Umbilical cord (tissue), 2 donors: ENCODE results near the gene EDARADD. TPM values are rescaled to one million over a fixed set of nuclear protein-coding genes. Genes with fewer than 3 reads are reported as not detected.
"Not testable (repeated sequence)": the region's sequence is repeated elsewhere in the genome, so short reads cannot be mapped to it uniquely, and the experiment has no call there.

ENCODE experiments used
- DNase-seq: peaks from one replicate; pipeline ENCODE4 v3.0.0-alpha.2; 2015; ENCODE audit warnings: low spot score
- total RNA-seq: library from RNA; depleted of rRNA; stranded (reverse); fragments of >200 nt; gene quantifications from one replicate; pipeline ENCODE4 v1.2.3, GENCODE V29; 2014; ENCODE audit warnings: low replicate concordance; ENCODE audit not compliant: insufficient read depth

EDARADD gene
- total RNA-seq, 1 donor from 2014 or later, result 5.3 TPM

DNA sequence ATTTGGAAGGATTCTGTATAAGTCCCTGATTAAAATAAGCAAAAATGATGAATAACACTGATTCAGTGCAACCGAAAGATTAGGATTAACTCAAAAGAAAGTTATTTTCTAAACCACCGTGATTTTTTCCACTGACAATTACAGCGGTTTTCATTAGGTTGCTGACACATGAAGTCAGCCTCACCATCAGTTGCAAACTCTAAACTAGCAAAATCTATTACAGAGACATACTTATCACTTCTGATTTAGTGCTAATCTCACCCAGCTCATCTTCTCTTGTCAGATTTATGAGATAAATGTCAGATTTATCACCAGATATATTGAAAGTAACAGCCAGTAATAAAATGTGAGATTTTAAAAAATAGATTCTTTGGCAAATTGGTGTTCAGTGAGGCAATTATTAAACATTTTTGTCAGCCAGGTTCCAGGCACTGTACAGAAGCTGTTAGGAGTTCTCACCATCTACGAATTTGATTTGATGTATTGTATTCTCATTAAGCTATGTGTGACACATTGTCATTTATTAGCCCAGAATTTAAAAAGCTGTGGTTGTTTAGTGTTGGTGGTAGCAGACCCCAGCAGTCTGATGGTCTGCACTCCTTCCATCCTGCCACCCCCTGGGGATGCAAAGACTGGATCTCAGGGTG lies 92.4 kb downstream of the EDARADD start:
- DNase-seq, result no peak

DNA sequence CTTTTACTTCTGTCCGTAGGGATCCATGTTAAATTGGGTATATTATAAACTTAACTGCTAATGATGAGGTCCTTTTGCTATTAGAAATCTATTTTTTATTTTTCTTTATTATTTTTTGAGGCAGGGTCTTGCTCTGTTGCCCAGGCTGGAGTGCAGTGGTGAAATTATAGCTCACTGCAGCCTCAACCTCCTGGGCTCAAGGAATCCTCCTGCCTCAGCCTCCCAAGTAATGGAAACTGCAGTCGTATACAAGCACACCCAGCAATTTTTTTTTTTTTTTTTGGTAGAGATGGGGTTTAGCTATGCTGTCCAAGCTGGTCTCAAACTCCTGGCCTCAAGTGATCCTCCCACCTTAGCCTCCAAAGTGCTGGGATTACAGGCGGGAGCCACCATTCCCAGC lies 95.1 kb downstream of the EDARADD start:
- not testable (repeated sequence) for DNase-seq

DNA sequence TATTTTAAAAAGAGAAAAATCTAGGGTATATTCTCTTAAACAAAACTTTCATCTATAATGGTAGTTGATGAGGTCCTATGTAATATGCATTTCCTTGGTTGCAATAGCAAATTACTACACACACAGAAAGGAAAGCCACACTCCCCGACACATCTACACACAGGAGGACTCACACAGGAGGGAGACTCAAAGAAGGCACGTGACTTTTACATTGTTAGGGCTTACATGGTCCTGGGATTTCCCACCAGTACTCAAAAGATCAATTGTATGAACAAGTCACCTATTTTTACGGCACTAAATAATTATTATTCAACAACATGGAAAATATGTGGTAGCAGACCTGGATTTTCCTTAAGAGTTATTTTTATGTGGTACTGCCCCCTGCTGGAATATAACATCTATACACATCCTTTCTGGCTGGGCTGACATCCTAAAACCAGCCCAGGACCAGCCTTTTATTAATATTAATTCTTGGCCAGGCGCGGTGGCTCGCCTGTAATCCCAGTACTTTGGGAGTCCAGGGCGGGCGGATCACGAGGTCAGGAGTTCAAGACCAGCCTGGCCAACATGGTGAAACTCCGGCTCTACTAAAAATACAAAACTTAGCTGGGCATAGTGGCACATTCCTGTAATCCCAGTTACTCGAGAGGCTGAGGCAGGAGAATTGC lies 95.8 kb downstream of the EDARADD start:
- peak; percentile 72 for DNase-seq

DNA sequence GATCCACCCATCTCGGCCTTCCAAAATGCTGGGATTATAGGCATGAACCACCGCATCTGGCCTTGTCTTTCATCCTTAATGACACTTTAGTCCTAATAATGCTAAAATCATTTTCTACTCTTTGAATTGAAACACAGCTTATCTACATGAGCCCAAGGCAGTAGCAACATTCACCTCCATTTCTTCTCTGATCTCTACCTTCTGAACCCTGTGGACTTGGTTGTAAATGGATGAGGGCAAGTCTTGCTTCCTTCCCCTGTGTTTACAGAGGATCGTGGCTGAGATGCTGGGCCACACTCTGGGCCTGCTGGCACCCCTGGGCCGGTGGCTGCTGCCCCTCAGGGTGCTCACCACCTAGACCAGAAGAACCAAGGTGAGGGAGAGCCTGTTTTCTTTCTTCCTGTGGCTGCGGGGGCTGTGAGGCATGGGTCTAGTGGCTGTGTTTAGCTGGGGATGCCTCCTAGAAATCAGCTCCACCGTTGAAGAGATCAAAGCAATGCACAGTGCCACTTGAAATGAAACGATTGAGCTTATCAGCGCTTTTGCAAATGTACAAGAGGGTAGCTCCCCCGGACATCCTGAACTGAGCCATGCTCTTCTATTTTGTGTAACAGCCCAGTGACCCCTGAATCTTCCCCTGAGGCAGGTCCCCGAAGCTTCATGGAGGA lies 97.5 kb downstream of the EDARADD start:
- DNase-seq, result no peak

DNA sequence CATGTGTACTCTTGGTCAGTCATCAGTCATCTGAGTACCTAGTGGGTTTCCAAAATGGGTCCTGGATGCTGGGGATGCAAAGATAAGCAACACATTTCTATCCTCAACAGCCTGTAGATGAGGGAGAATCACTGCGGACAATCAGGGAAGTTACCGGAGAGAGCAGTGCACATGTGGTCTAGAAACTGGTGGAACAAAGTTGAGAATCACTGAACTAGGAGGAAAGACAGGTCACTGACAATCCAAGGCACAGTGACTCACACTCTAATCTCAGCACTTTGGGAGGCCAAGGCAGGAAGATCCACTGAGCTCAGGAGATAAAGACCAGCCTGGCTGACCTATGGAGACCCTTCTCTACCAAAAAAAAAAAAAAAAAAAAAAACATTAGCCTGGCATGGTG lies 98.3 kb downstream of the EDARADD start:
- no peak for DNase-seq

DNA sequence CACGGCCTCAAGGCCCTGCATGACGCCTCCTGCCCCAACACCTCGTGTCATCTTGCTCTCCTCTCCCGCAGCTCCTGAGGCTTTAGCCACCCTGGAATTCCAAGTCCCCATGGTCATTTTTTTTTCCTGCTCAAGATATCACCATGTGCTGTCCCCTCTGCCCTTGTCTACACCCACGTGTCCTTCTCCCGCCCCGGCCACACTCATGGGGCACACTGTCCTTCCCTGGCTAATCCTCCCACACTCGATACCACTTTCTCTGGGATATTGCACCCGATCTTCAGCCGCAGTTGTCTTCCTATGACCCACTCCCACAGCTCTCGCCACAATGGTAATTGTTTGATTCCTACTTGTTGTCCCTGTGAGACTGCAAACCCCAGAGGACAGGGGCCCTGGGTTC lies 100.0 kb downstream of the EDARADD start:
- no peak for DNase-seq

DNA sequence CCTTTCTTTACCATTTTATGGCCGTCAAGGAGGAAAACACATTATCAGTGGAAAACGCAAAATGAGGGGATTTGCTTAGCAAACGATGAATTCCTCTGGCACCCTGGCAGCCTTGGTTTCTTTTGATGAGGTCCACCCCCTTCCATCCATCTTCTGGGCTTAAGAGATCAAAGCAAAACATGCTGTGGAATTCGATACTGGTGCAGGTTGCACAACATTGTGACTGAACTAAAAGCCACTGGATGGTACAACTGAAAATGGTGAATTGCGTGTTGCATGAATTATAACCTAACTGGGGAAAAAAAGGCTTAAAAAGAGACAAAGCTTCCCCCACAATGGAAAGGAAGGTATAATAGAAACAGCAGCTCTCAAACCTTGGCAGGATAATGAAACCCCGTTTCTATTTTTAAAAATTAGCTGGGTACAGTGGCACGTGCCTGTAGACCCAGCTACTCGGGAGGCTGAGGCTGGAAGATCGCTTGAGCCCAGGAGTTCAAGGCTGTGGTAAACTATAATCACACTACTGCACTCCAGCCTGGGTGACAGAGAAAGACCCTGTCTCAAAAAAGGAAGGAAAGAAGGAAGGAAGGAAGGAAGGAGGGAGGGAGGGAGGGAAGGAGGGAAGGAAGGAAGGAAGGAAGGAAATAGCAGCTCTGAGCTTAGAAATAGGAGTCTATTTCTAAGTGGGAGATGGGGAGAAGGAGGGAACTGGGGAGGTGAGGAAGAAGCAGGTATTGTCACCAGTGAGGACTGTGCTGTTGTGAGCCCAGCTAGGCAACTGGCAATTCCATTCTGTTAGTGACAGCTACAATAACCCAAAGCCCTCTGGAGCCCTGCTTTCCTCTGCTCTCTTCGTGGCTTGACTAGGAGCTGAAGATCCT lies 100.7 kb downstream of the EDARADD start:
- peak; percentile 56 for DNase-seq

DNA sequence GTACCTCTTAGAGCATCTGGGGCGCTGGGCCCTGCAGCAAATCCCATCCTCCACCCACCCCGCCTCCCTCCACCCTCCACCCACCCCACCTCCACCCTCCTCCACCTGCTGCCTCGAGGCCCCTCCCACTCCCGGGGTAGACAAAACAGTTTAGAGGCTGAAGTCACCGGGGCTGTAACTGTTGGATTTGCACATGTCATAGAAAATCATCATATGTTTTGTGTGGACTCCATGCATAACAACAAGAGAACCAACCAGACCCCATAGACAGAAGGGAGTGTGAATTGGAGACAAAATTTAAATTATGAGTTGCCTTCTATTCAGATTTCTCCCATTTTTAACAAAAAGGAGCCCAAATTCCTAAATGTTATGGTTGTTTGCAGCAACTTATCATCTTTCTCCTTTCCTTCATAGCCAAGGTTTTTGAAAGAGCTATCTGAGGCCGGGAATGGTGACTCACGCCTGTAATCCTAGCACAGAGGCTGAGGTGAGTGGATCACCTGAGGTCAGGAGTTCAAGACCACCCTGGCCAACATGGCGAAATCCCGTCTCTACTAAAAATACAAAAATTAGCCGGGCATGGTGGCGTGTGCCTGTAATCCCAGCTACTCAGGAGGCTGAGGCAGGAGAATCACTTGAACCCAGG lies 101.5 kb downstream of the EDARADD start:
- peak; percentile 50 for DNase-seq

DNA sequence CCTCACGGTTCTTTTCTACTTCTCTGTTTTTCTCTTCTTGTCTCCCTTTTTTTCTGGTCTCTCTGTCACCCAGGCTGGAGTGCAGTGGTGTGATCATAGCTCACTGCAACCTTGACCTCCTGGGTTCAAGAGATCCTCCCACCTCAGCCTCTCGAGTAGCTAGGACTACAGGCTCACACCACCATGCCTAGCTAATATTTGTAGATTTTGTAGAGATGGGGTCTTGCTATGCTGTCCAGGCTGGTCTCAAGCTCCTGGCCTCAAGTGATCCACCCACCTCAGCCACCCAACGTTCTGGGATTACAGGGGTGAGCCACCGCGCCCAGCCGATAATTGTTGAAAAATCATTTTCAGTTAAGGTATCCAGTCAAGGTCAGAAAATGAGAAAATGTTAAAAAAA lies 103.8 kb downstream of the EDARADD start:
- no peak for DNase-seq

DNA sequence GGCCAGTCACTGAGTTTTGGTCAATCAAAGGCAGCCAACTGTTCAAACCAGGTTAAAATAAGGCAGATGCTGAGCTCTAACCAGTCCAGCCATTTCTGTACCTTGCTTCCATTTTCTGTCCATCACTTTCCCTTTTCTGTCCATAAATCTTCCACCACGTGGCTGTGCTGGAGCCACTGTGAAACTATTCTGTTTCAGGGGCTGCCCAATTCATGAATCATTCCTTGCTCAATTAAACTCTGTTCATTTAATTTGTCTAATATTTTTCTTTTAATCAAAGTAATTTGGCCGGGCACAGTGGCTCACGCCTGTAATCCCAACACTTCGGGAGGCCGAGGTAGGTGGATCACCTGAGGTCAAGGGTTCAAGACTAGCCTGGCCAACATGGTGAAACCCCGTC lies 107.0 kb downstream of the EDARADD start:
- no peak for DNase-seq

DNA sequence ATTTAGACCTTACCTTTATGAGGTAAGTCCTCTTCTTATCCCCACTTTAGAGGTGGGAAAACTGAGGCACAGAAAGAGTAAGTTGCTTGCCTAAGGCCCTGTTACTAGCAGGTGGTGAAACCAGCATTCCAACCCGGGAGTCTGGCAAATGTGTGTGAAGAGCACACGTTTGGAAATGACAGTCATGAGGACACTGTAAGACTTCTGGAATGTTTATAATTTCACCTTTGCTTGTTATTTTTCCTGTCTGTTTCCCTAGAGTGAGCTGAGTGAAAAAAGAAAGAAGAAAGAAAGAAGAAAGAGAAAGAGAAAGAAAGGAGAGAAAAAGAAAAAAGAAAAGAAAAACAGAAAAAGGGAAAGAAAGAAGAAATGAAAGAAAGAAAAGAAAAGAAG lies 108.5 kb downstream of the EDARADD start:
- DNase-seq, result no peak

DNA sequence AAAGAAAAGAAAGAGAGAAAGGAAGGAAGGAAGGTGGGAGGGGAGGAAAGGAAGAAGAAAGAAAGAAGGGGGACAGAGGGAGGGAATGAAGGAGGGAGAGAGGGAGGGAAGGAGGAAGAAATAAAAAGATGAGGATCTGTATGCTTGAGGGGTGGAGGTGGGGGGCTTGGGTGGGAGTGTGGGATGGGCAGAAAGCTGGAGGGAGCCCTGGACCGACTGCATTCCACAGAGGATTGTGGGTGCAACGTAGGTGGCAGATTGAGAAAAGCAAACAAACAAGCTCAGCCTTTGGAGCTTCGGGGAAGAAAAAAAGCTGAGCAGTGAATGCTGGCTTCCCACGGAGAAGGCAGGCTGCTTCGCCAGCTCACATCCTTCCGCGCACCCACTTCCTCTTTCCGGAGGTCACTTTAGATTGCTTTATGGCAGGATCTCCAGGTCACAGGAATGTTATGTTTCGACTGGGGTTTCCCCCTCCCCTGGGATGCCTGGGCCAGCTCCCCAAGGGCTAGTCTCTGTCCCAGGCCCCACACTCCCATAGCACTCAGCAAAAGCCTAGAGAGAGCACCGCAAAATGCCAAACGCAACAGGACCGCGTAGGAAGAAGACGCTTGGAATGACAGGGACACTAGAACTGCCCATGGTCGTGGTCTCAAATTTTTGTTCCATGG lies 109.0 kb downstream of the EDARADD start:
- peak; percentile 77 for DNase-seq

DNA sequence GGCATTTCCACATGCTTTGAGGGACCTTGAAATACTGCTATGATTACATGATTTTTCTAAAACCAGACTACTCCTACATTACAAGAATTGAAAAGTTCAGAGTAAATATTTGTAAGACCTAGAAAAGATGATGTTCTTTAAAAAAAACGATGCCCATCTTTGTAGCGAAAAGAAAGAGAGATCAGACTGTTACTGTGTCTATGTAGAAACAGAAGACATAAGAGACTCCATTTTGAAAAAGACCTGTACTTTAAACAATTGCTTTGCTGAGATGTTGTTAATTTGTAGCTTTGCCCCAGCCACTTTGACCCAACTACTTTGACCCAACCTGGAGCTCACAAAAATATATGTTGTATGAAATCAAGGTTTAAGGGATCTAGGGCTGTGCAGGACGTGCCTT lies 110.3 kb downstream of the EDARADD start:
- not testable (repeated sequence) for DNase-seq

DNA sequence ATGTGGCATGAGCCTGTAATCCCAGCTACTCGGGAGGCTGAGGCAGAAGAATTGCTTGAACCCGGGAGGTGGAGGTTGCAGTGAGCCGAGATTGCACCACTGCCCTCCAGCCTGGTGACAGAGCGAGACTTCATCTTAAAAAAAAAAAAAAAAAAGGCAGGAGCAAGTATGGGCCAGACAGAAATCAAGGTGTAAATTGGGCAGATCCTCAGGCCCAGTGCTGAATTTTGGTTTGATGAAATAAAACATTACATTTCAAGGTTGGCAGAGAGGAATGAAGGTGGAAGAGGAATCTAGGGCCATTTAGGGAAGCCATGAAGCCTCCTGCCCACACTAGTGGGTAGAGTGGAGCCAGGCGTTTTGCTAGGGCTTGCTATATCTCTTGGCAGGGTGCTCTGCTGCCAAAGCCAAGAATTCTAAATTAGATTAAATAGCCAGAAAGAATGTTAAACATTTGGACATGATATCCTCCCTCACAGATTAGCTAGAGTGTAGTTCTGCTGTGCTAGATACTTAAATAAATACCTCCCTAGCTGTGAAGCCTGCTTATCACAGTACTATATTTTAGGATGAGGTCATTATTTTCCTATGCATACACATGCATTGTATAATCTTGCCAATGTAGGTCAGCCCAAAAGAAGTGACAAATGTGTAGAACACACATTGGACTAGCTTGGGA lies 113.1 kb downstream of the EDARADD start:
- peak; percentile 85 for DNase-seq

DNA sequence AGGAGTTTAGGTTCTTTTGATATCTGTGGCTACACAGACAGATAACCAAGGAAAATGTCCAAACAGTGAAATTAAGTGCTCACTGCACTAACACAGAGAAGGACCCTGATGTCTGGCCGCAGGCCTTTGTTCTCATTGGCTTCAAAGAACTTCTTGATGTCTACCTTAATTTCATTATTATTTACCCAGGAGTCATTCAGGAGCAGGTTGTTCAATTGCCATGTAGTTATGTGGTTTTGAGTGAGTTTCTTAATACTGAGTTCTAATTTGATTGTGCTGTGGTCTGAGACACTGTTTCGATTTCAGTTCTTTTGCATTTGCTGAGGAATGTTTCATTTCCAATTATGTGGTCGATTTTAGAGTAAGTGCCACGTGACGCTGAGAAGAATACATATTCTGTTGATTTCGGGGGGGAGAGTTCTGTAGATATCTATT lies 114.5 kb downstream of the EDARADD start:
- DNase-seq, result no peak

DNA sequence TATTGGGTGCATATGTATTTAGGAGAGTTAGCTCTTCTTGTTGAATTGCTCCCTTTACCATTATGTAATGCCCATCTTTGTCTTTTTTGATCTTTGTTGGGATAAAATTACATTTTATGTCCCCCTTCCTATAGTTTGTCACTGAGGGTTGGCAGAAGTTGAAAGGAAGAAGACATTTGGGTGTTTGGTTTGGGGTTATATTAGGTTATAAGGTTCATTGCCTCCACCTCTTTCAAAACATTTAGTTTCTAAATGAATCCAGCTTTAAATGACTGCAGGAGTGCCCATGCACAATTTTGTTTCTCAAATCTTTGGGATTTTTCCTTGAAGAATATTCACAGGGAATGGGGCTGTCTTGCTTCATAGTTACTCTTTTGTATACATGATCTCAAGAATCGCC lies 115.1 kb downstream of the EDARADD start:
- no peak for DNase-seq

DNA sequence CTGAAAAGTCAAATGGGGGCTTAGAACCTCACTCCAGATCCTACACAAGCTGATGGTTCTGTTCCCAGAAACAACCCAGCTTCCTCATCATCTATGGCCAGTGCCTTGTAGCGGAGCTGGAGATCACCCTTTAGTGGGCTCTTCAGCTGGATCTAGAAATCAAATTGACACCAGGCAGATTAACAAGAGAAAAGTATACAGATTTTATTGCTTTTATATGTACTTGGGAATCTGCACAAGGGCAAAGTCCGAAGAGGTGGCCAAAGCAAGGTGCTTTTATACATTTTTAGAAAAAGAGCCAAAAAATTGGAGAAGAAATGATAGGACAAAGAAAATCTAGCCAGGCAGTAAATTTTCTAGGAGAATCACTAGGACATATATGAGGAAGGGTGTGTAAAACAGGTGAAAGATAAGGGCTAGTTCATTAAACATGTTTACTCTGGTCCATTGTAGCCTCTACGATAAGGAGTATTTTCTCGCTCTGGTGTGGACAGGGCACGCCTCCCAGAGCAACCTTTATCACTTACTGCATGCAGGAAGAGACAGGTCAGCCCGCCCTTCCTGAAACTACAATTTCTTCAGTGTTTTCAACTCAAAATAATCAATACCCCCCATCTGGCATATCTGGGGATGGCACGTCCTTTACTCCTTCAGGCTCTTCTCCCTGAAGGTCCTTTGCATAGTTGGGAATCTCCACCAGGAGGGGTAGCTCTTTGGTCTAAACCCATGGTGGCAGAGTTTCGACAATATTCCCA lies 115.7 kb downstream of the EDARADD start:
- DNase-seq, result no peak

DNA sequence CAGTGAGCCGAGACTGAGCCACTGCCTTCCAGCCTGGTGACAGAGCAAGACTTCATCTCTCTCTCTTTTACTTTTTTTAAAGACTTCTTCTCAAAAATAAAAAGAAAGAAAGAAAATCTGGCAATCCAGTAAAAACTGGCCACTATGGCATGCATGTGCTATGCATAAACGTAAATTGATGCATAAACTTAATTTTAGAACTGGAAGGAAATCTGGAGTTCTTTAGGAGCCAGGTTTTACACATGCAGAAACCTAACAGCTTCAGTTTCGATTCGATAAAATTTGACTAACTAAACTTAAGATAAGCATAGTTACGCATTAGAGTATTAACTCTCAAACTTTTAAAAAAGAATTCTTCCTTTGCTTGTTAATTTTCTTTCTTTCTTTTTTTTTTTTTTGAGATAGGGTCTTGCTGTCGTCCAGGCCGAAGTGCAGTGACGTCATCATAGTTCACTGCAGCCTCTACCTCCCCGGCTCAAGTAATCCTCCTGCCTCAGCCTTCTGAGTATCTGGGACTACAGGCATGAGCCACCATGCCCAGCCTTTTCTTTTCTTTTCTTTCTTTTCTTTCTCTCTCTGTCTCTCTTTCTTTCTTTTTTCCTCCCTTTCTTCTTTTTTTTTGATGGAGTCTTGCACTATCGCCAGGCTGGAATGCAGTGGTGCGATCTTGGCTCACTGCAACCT lies 117.8 kb downstream of the EDARADD start:
- DNase-seq, result no peak
